Bronchial epithelial cell (primary cell): ENCODE data around the gene MGAT5. TPM values are rescaled to one million over a fixed set of nuclear protein-coding genes. Genes with fewer than 3 reads are reported as not detected.
"Not testable (repeated sequence)": the region's sequence is repeated elsewhere in the genome, so short reads cannot be mapped to it uniquely, and the experiment has no call there.

Experiments used
- DNase-seq: peaks from one replicate; pipeline ENCODE4 v3.0.0-alpha.2; 2010; ENCODE audit warnings: low read depth
- FAIRE-seq: peaks from 2 replicates; lab custom pipeline; 2011; peaks lifted over from hg19 to GRCh38; lab: Jason Lieb, UNC
- H3K27me3 ChIP-seq: 2 replicates; pipeline ENCODE4 v1.5.1; 2011; ENCODE audit warnings: low read length; ENCODE audit not compliant: control insufficient read depth, insufficient read depth
- H3K36me3 ChIP-seq: 2 replicates; pipeline ENCODE4 v1.5.1; 2011; ENCODE audit warnings: low read length; ENCODE audit not compliant: control insufficient read depth, insufficient read depth
- H3K4me3 ChIP-seq: 2 replicates; pipeline ENCODE4 v1.5.1; 2011; ENCODE audit warnings: mild to moderate bottlenecking, low read depth, low read length, control low read depth
- CTCF ChIP-seq: IDR thresholded peaks from 2 replicates; pipeline ENCODE4 v1.5.1; 2011; ENCODE audit warnings: mild to moderate bottlenecking, moderate library complexity, low read length, control low read depth, inconsistent platforms; ENCODE audit not compliant: insufficient read depth, severe bottlenecking
- total RNA-seq: library from RNA; depleted of rRNA; stranded (reverse); fragments of >200 nt; gene quantifications from 2 replicates; pipeline ENCODE4 v1.2.1, GENCODE V29; 2014

MGAT5 gene
- total RNA-seq, 1 donor from 2014 or later, result 48.7 TPM

GRCh38 chr2:134288814-134289213 is 34.9 kb downstream of the MGAT5 start:
- FAIRE-seq (no peak), DNase-seq (no peak)
- TF ChIP-seq CTCF, result no peak
- H3K4me3 ChIP-seq, result no peak overlapping the region
- H3K36me3 ChIP-seq, result no peaks in the 10 kb centered on the region
- H3K27me3 ChIP-seq, result no peaks in the 10 kb centered on the region

DNA sequence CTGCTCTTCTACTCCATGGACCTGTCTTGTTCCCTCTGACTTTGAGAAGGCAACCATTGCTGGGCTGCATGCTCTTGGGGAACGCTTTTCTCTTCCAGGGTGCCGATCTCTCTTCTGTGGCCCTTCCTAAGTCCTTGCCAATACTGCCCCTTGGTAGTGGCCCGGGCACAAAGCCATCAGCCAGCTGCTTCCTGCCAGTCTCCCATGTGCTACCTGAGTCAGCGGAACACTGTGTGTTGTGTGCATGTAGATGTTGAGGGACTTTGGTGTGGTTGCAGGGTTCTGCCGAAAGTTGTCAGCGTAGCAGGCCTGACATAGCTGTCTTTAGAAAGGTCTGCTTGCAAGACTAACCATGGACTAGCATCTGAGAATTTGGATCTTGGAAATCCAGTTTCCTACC is 35.4 kb downstream of the MGAT5 start:
- Histone ChIP-seq H3K36me3 (no peaks in the 10 kb centered on the region), H3K27me3 (no peaks in the 10 kb centered on the region), H3K4me3 (no peak overlapping the region)
- TF ChIP-seq CTCF, result no peak
- FAIRE-seq (no peak), DNase-seq (no peak)

DNA sequence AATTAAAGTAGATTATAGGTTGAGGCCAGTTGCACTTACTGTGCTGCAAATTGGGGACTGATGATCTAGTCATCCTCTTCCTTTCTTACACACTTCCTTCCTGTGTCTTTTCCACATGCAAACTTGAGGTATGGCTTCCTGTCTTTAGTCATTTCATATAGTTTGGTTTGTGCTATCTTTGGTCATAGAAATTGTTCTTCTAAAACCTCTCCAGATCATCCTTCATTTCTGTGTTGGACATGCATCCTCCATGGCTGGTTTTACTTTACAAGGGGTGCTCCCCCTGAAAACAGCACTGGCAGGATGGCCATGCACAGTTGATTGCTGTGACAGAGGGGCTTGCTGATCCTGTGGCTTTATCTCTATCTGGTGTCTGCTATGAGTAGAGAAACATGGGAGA is 36.5 kb downstream of the MGAT5 start:
- TF ChIP-seq CTCF, result no peak
- Histone ChIP-seq H3K36me3 (no peaks in the 10 kb centered on the region), H3K27me3 (no peaks in the 10 kb centered on the region), H3K4me3 (no peak overlapping the region)
- no peak for FAIRE-seq
- no peak for DNase-seq

DNA sequence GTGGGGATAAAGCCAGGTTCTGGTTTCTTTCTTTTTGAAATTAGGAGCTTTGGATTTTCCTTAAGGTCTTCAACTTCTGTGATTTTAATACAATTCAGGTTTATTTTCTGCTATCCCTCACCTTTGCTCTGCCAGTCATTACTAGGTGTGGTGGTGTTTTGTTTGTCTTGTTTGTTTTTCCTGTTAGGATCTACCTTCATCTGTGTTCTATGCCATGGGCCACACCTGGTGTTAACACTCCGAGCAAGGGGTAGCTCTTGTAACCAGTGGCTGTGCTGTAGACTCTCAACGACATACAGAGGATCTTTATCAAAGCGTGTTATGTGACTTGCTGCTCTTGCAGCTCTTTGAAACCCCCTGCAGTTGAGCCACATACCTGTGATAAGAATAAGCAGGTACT is 38.6 kb downstream of the MGAT5 start:
- FAIRE-seq, result no peak

DNA sequence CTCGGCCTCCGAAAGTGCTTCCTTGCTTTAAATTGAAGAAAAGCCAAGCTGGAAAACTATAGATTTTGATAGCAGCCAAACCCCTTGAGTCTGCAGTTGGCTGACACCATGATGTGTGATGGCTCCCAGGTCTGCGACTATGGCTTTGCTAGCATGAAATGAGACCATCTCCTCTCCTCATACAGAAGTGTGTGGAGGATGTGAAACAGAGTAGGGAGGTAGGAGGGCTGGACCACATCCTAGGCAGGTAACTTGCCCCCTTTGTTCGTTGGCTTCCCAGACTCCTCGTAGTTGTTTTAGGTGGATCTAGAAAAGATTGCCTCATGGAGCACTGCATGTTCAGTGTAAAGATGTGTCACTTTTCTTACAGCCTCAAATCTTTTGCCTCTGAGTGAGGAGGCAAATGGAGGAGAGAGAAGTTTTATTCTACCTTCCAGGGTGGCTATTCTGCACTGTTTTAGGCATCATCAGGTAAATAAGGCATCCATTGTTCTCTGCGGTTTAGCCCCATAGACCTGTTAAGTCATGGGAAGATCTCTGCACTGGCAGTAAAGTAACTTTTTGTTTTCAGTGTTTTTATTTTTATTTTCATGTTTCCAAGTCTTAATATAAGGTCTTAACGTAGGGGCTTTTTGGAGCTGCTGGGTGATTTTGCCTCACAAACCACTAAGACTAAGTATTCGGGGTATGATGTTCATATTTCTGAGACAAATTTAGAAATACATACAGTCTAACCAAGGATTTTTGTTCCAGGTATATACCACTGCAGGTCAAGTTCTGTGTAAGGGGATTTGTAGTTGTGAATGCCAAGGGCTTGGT is 40.1 kb downstream of the MGAT5 start:
- Histone ChIP-seq H3K4me3 (no peak overlapping the region), H3K27me3 (no peaks in the 10 kb centered on the region), H3K36me3 (no peaks in the 10 kb centered on the region)
- no peak for TF ChIP-seq CTCF
- FAIRE-seq (no peak), DNase-seq (no peak)

More for the DNA sequence above, 38.6 kb downstream of the MGAT5 start:
- Histone ChIP-seq H3K36me3 (no peaks in the 10 kb centered on the region), H3K27me3 (no peaks in the 10 kb centered on the region), H3K4me3 (no peak overlapping the region)
- no peak for TF ChIP-seq CTCF
- no peak for DNase-seq

GRCh38 chr2:134294598-134294997 is 40.7 kb downstream of the MGAT5 start:
- not testable (repeated sequence) for FAIRE-seq, DNase-seq, H3K4me3 ChIP-seq

More at GRCh38 chr2:134294598-134294997, 40.7 kb downstream of the MGAT5 start:
- H3K27me3 ChIP-seq, H3K36me3 ChIP-seq: not testable (repeated sequence)
